Muscle layer of duodenum (tissue), 2 donors: ENCODE measurements around the gene SPHK2.

ENCODE experiments used
- H3K27ac ChIP-seq: one replicate; pipeline ENCODE4 v1.7.0; 2013; ENCODE audit warnings: mild to moderate bottlenecking, low read length
- H3K27me3 ChIP-seq: one replicate; pipeline ENCODE4 v1.7.0; 2013; ENCODE audit warnings: low read depth, mild to moderate bottlenecking, control low read depth, low read length
- H3K36me3 ChIP-seq, 2 donors: one replicate each; pipeline ENCODE4 v1.7.0; 2013; ENCODE audit warnings: low read length in 2 of 2, control low read depth in 1 of 2, mild to moderate bottlenecking in 1 of 2; ENCODE audit not compliant: insufficient read depth in 2 of 2, control insufficient read depth in 1 of 2
- H3K4me1 ChIP-seq, 2 donors: one replicate each; pipeline ENCODE4 v1.7.0; 2013; ENCODE audit warnings: low read length in 2 of 2, mild to moderate bottlenecking in 2 of 2, control low read depth in 1 of 2, moderate library complexity in 1 of 2; ENCODE audit not compliant: insufficient read depth in 2 of 2, control insufficient read depth in 1 of 2
- H3K4me3 ChIP-seq, 2 donors: one replicate each; pipeline ENCODE4 v1.7.0; 2013; ENCODE audit warnings: low read length in 2 of 2, low read depth in 1 of 2, mild to moderate bottlenecking in 1 of 2
- H3K9me3 ChIP-seq, 2 donors: one replicate each; pipeline ENCODE4 v1.7.0; 2013; ENCODE audit warnings: low read length in 2 of 2, control low read depth in 1 of 2, mild to moderate bottlenecking in 1 of 2; ENCODE audit not compliant: control insufficient read depth in 1 of 2
- donor health status: healthy.

Gene SPHK2

DNA sequence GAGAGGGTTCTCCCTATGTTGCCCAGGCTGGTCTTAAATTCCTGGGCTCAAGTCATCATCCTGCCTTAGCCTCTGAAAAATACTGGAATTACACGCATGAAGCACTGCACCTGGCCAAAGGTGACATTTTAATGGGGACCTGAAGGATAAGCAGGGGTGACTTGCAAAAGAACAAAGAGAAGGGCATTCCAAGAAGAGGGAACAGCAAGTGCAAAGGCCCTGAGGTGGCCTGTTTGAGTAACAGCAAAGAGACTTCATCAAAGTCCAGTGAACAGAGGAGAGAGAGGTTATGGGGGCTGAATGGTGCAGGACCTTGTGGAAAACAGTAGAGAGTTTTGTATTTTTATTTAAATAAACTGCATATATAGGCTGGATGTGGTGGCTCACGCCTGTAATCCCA is 22.5 kb downstream of the SPHK2 start:
- Histone ChIP-seq H3K4me3 (no peak overlapping the region), H3K27me3 (no peaks in the 10 kb centered on the region), H3K27ac (no peak overlapping the region), H3K9me3 (no peaks in the 10 kb centered on the region), H3K36me3 (no peaks in the 10 kb centered on the region), H3K4me1 (peaks cover 6 to 33% of the 10 kb centered on the region in 2 donors)

DNA sequence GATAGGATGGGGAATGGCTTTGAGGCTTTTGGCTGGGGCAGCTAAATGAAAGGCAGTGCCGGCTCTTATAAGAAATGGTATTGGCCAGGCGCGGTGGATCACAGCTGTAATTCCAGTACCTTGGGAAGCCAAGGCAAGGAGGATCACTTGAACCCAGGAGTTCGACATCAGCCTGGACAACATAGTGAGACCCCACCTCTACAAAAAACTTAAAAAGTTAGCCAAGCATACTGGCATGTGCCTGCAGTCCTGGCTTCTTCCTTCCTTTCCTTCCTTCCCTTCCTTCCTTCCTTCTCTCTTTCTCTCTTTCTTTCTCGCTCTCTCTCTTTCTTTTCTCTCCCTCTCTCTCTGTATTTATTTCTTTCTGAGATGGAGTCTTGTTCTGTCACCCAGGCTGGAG is 23.6 kb downstream of the SPHK2 start:
- Histone ChIP-seq H3K4me1 (peaks cover 6 to 35% of the 10 kb centered on the region in 2 donors), H3K9me3 (no peaks in the 10 kb centered on the region), H3K36me3 (no peaks in the 10 kb centered on the region), H3K4me3 (no peak overlapping the region), H3K27ac (no peak overlapping the region), H3K27me3 (no peaks in the 10 kb centered on the region)

DNA sequence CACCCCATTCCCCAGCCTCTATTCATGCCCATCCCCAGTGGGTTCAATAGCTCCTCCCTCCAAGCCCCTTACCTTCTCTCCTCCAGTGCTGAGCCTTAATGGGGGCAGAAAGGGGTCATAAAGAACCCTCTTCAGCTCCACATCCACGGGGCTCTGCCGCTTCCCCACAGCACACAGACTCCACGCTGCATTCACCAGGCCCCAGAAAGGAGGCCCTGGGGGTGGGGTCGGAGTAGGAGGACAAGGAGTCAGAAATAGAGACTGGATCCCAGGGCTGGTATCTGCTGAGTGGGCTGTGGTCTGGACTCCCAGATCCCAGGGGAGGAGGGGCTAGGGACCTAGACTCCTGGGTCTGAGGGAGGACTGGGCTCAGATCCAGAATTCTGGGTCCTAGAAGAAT is 25.0 kb downstream of the SPHK2 start:
- H3K4me1 ChIP-seq = peaks cover 0 to 27% of the 10 kb centered on the region in 2 donors
- H3K36me3 ChIP-seq = no peaks in the 10 kb centered on the region
- peak overlapping the region in 1 of 2 donors; percentile 81 for H3K4me3 ChIP-seq
- H3K9me3 ChIP-seq = no peaks in the 10 kb centered on the region
- no peak overlapping the region for H3K27ac ChIP-seq
- H3K27me3 ChIP-seq = no peaks in the 10 kb centered on the region

DNA sequence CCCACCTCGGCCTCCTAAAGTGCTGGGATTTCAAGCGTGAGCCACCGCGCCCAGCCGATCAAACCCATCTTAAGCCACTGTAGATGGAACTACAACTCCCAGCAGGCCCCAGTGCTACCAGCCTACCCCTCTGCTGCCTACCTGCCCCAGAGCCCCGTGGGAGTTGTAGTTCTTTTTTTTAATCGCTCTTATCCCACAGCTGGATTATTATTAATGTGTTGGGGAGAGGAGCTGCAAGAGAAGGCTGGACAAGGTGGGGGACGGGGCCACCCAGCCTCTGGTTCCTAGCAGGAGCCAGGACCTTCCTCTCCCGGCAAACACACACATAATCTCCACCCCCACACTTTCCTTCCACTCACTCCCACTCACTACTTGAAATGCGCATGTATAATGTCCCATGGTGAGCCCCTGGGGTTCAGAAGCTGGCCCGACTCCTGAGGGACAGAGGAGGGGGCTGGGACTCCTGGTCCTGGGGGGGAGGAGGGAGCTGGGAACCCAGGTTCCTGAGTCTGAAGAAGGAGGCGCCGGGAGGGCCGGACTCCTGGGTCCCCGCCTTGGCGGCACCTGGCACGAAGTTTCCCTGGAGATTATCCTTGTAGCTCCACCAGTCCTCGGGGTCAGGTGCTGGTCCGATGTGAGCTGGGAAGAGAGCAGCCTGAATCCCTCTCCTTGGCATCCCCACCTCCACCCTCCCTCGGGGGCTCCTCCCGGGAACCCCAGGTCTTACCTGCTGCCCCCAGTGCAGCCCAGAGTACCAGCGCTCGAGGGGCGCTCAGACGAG is 25.7 kb downstream of the SPHK2 start:
- Histone ChIP-seq H3K9me3 (no peaks in the 10 kb centered on the region), H3K4me1 (peaks cover 0 to 27% of the 10 kb centered on the region in 2 donors), H3K4me3 (peak overlapping the region; percentile 69 to 81), H3K27me3 (no peaks in the 10 kb centered on the region), H3K27ac (peak overlapping the region; percentile 53), H3K36me3 (no peaks in the 10 kb centered on the region)

DNA sequence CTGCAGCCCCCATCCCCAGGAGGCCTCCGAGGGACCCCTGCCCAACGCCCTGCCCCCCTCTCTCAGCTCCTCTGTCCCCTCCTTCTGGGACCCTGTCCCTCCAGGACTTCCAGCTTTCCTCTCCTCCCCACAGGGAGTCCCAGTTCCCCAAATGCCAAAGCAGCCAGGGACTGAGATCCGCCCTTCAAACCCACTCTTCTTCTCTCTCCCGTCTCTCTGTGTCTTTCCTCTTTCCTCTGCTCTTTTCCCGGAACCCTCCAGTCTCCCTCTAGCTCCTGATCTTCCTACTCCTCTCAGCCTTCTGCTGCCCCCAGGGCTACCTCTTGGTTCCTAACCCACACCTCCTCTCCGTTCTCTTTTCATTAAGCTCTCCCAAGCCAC is 26.3 kb downstream of the SPHK2 start:
- no peaks in the 10 kb centered on the region for H3K9me3 ChIP-seq
- peak overlapping the region; percentile 69 to 81 for H3K4me3 ChIP-seq
- no peaks in the 10 kb centered on the region for H3K36me3 ChIP-seq
- H3K4me1 ChIP-seq = peaks cover 0 to 27% of the 10 kb centered on the region in 2 donors
- peak overlapping the region; percentile 53 for H3K27ac ChIP-seq
- no peaks in the 10 kb centered on the region for H3K27me3 ChIP-seq

DNA sequence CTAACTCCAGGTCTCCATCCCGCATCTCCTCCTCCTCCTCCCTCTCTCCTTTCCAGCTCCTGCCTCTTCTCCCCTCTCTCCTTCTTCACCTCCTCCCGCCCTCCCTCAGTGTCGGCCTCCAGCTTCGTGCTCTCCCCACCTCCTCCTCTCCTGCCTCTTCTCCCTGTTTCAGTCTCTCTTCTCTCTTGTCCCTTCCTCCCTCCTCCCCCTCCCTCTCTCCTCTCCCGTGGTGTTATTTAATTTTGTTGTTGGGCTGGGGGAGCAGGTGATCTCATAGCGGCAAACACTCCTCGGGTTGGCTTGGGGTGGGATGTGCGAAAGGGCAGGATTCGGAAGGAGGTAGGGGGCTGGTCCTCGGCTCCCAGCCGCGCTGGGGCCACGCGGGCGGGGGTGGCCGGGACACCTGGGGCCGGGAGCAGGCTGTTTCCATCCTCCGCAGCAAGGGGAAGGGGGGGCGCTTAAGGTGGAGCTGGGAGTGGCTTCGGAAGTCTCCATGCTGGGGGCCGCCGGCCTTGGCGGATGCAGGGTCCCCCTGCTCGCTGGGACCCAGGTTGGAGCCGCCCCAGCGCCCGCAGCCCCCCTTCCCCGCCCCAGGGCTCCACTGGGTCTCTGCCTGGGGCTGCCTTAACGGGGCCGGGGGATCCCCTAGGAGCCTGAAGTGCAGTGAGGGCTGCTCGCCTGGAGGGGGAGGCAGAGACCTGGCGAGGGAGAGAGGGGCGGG is 26.9 kb downstream of the SPHK2 start, which contains the start of gene CA11:
Gene CA11, minus strand, starts transcription at position 187 of the 721 bp plus-strand sequence. CDS start 555 bp downstream, outside the sequence.
- Histone ChIP-seq H3K4me3 (peak within 1 kb of the TSS; percentile 69 to 81), H3K9me3 (no peaks in the 10 kb centered on the region), H3K36me3 (no peaks in the 10 kb centered on the region), H3K27ac (peak within 1 kb of the TSS; percentile 53), H3K4me1 (peaks cover 0 to 27% of the 10 kb centered on the region in 2 donors), H3K27me3 (no peaks in the 10 kb centered on the region)

DNA sequence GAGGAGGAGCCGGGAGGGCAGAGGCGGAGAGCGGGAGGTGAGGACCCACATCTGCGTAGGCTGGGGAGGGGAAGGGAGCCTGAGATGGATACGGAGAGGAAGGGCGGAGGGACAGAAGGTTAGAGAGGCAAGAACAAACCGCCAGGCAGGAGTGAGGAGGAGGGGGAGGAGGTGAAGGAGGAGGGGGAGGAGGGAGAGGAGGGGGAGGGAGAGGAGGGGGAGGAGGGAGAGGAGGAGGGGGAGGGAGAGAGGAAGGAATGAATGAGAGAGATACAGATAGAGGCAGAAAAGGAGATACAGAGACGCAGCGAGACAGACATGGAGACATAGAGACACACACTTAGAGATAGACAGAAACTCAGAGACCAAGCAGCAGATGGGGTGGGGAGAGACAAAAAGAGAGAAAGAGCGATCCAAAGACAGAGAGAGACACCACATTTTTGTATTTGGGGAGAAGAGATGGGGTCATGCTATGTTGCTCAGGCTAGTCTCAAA is 27.5 kb downstream of the SPHK2 start:
- Histone ChIP-seq H3K36me3 (no peaks in the 10 kb centered on the region), H3K4me3 (peak overlapping the region in 1 of 2 donors; percentile 81), H3K27me3 (no peaks in the 10 kb centered on the region), H3K27ac (no peak overlapping the region), H3K4me1 (peaks cover 0 to 27% of the 10 kb centered on the region in 2 donors), H3K9me3 (no peaks in the 10 kb centered on the region)

DNA sequence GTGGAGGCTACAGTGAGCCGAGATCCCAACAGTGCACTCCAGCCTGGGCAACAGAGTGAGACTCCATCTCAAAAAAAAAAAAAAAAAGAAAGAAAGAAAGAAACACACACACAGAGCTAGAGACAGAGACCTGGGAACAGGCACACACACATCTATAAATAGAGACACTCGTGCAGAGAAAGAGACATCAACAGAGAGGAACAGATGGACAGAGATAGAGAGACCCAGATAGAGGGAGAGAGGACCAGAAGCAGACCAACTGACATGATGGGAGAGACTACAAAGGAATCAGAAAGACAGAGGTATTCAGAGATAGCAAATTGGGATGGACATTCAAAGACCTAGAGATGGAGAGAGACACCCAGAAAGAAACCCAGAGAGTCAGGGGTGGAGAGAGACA is 28.8 kb downstream of the SPHK2 start:
- Histone ChIP-seq H3K27ac (no peak overlapping the region), H3K4me3 (no peak overlapping the region), H3K36me3 (no peaks in the 10 kb centered on the region), H3K27me3 (no peaks in the 10 kb centered on the region), H3K4me1 (peaks cover 0 to 27% of the 10 kb centered on the region in 2 donors), H3K9me3 (no peaks in the 10 kb centered on the region)

DNA sequence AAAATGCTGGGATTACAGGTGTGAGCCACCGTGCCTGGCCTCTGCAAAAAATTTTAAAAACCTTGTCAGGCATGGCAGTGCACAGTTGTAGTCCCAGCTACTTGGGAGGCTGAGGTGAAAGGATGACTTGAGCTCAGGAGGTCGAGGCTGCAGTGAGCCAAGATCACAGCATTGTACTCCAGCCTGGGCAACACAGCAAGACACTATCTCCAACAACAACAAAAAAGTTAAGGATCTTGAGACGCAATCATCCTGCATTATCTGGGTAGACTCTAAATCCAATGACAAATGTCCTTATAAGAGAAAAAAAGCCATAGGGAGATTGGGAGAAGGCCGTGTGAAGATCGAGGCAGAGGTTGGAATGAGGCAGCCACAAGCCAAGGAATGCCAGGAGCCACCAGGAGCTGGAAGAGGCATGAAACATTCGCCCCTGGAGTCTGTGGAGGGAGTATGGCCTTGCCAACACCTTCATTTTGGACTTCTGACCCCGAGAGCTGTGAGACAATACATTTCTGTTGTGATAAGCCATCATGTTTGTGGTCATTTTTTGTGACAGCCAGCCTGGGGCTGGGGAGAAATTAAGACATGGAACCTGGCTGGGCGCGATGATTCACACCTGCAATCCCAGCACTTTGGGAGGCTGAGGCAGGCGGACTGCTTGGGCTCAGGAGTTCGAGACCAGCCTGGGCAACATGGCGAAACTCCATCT is 31.8 kb downstream of the SPHK2 start:
- Histone ChIP-seq H3K36me3 (no peaks in the 10 kb centered on the region), H3K9me3 (no peaks in the 10 kb centered on the region), H3K27ac (no peak overlapping the region), H3K4me3 (no peak overlapping the region), H3K27me3 (no peaks in the 10 kb centered on the region), H3K4me1 (peaks cover 0 to 7% of the 10 kb centered on the region in 2 donors)

DNA sequence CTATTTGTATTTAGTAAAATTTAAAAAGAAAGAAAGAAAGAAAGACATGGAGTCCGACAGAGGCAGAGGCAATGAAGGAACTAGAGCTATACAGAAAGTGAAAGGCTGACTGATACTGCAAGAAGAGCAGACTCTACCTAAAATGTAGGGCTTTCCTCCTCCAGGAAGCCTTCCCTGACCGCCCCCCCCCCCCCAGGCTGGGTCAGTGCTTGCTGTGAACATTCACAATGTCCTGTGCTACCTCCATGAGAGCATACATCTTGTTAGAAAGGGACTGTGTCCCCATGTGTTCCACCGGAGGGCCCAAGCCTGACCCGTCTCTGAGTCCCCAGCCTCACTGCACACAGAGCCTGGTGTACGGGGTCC is 32.4 kb downstream of the SPHK2 start:
- no peak overlapping the region for H3K27ac ChIP-seq
- no peaks in the 10 kb centered on the region for H3K9me3 ChIP-seq
- H3K4me3 ChIP-seq = no peak overlapping the region
- H3K4me1 ChIP-seq = peaks cover 0 to 3% of the 10 kb centered on the region in 2 donors
- H3K27me3 ChIP-seq = no peaks in the 10 kb centered on the region
- H3K36me3 ChIP-seq = no peaks in the 10 kb centered on the region
